Hippocampal formation (tissue), 2 donors: ENCODE results near the gene CNIH3.

Experiments used
- DNase-seq, 2 donors: peaks; one replicate each; lab custom pipeline; 2025; lab: John Stamatoyannopoulos, UW

Gene CNIH3

GRCh38 chr1:224774378-224774777, 158.3 kb downstream of the CNIH3 start:
- DNase-seq = no peak

GRCh38 chr1:224777180-224777579, 161.1 kb downstream of the CNIH3 start:
- DNase-seq = no peak

DNA sequence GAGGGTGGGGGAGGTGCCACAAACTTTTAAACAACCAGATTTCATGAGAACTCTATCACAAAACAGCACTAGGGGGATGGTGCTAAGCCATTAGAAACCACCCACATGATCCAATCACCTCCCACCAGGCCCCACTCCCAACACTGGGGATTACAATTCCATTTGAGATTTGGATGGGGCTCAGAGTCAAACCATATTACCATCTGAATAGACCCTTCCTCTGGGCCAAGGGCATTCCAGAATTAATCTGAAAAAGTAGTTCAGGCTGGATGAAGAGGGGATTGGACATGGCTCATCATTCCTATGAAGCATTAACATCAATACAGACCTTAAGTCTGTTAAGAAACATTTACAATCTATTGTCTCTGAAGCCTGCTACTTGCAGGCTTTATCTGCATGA, 163.4 kb downstream of the CNIH3 start:
- DNase-seq = no peak

DNA sequence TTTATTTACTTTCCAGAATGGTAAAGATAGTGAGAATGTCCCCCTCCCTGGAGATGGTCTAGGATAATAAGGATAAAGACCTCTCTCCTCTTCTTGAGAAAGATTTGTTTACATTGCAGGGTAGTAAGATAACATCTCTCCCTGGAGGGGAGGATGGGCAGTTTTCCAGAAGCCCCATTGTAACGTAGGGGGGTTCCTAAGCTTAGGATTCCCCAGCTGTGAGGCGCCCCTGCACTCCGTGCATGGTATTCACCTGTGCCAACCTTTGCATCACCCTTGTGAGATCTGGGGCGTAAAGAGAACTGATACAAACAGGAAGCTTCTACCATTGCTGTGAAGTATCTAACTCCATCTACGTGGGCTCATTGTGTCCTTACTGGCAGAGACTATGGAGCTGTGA, 164.6 kb downstream of the CNIH3 start:
- no peak for DNase-seq

DNA sequence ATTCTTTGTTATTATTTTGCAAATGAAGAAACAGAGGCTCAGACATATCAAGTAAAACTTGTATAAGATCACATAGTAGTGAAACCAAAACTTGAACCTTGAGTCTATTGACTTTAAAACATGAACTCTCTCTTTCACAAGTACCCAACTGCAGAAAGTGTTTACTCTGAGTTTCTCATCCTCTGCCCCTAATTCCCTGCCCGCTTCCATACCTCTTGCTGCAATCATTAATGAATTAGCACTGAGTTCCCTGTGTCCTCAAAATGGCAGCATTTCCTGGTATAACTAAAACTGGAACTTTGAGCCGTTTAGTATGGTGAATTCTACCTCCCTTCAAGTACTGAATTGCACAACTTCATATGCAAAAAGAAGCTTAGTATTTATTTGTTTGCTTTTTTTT, 165.7 kb downstream of the CNIH3 start:
- DNase-seq = no peak

- DNase-seq = no peak
These were observed 166.3 kb downstream of the CNIH3 start for GRCh38 chr1:224782281-224783000.

DNA sequence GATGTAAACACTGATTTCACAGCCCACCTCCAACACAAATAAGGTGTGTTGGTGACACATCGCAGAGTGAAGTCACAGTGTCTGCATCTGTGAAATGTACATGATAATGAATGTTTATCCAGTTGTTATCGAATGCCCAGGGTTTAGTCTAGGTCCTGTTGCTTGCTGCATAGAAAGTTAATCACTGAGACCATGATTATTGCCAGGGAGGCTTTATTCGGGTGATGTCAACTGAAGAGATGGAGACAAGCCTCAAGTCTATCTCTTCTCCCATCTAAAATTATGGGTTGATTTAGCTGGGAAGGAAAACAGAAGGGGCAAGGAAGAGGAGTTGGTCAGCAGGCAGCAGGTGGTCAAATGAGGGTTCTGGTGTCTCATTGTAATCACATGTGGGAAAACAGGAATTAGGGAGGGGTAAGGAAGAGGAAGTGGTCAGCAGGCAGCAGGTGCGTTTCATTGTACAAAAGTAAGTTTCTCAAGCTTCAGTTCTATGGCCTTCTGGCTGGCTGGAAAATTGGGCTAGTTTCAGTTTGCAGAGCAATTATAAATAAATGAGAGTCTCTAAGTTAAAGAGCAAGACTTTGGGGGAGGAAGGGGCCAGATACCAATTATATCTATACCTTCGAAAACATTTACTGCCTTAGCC, 167.0 kb downstream of the CNIH3 start:
- DNase-seq = no peak

- no peak for DNase-seq
These were observed 168.3 kb downstream of the CNIH3 start for GRCh38 chr1:224784265-224785039.

GRCh38 chr1:224785040-224785328, 168.9 kb downstream of the CNIH3 start:
- no peak for DNase-seq

DNA sequence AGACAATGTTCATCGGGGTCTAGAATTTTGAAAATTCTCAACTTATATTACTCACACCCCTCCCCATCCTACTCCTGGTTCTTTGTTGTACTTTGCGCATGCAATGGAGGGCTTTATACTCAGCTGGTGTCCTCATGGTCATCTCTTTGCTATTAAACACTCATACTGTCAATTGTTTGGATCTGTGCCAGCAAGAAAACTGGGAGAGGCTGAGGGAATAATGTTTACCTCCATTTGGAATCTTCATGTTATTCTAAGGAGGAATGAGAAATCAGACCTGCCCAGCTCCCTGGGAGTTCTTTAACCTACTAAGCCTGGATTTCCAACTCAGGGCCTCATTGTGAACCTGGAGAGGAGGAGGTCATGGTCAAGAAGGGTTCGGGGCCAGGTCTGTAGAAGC, 169.5 kb downstream of the CNIH3 start:
- no peak for DNase-seq

- no peak for DNase-seq
These were observed 170.6 kb downstream of the CNIH3 start for GRCh38 chr1:224786533-224787250.

DNA sequence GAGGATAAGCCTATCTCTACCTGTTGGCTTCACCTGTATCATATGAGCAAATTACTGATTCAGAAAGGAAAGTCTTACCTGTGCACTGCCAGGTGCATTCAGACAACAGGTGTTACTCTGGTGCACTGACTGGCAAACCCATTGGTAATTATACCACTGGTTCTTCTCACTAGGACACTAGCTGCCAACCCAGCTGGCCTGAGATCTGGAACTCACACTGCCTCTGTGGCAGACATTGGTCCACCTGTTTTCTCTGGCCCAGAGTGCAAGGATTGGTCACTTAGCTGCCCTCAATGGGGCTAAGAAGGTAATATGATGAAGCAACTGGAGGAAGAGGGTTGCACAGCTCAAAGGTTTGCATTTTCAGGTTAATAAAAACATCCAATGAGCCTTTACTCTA, 173.2 kb downstream of the CNIH3 start:
- DNase-seq = no peak
